HepG2 (cell line): ENCODE measurements around the gene TCF20. TPM values are rescaled to one million over a fixed set of nuclear protein-coding genes. Genes with fewer than 3 reads are reported as not detected.

Experiments
- ARNTL ChIP-seq: sonication (generic); formaldehyde crosslinking; IDR thresholded peaks from 2 replicates; pipeline ENCODE4 v1.4.0; 2020; ENCODE audit warnings: mild to moderate bottlenecking, missing genetic modification reagents
- ATF2 ChIP-seq: sonication (generic); formaldehyde crosslinking; IDR thresholded peaks from 2 replicates; pipeline ENCODE4 v1.4.0; 2020; ENCODE audit warnings: missing genetic modification reagents
- BRCA1 ChIP-seq: sonication (generic); formaldehyde crosslinking; IDR thresholded peaks from 2 replicates; pipeline ENCODE4 v1.4.0; 2020; ENCODE audit warnings: missing genetic modification reagents
- FOXP1 ChIP-seq, 2 experiments: fragments of 450-650 bp in 1 of 2; IDR thresholded peaks; 2 replicates each; pipeline ENCODE4 v1.6.1; 2017 to 2018; ENCODE audit warnings: antibody characterized with exemption in 1 of 2
- KDM1A ChIP-seq: IDR thresholded peaks from 2 replicates; pipeline ENCODE4 v1.6.1; 2016; ENCODE audit warnings: missing compliant biosample characterization
- PHF21A ChIP-seq: sonication (generic); formaldehyde crosslinking; IDR thresholded peaks from 2 replicates; pipeline ENCODE4 v1.5.0; 2020; ENCODE audit warnings: mild to moderate bottlenecking, missing genetic modification reagents
- RBAK ChIP-seq: sonication (generic); formaldehyde crosslinking; IDR thresholded peaks from 2 replicates; pipeline ENCODE4 v1.5.1; 2020; ENCODE audit warnings: mild to moderate bottlenecking, missing genetic modification reagents
- RFXANK ChIP-seq: IDR thresholded peaks from 2 replicates; pipeline ENCODE4 v1.6.1; 2016
- SNAI1 ChIP-seq: sonication (generic); formaldehyde crosslinking; IDR thresholded peaks from 2 replicates; pipeline ENCODE4 v1.5.0; 2020; ENCODE audit warnings: mild to moderate bottlenecking, missing genetic modification reagents, borderline replicate concordance
- ZNF12 ChIP-seq: sonication (generic); formaldehyde crosslinking; IDR thresholded peaks from 2 replicates; pipeline ENCODE4 v1.5.0; 2020; ENCODE audit warnings: missing genetic modification reagents
- ZNF264 ChIP-seq: sonication (generic); formaldehyde crosslinking; IDR thresholded peaks from 2 replicates; pipeline ENCODE4 v1.4.0; 2020; ENCODE audit warnings: missing genetic modification reagents
- ZNF710 ChIP-seq: sonication (generic); formaldehyde crosslinking; IDR thresholded peaks from 2 replicates; pipeline ENCODE4 v1.5.0; 2020; ENCODE audit warnings: mild to moderate bottlenecking, missing genetic modification reagents, borderline replicate concordance
- polyA plus RNA-seq, 8 experiments: library from polyadenylated mRNA; depleted of rRNA in 3 of 8; stranded (reverse) in 7 of 8; unstranded in 1 of 8; fragments of >200 nt; fragmentation: Illumina TruSeq in 4 of 8; extraction: Trizol in 4 of 8; gene quantifications; 2 replicates each; pipeline versions ENCODE4 v1.2.1 to v1.2.3, GENCODE V29; 2011 to 2016; ENCODE audit warnings: low read depth in 4 of 8, missing spikeins in 1 of 8, mixed read lengths in 1 of 8; ENCODE audit not compliant: insufficient read depth in 1 of 8
- total RNA-seq, 5 experiments: library from RNA; depleted of rRNA; stranded (reverse); fragments of >200 nt; fragmentation: Illumina TruSeq; extraction: Trizol; gene quantifications; 2 replicates each; pipeline ENCODE4 v1.2.3, GENCODE V29; 2016; ENCODE audit warnings: low read depth in 1 of 5
- TF ChIP-seq, protein P1 (sequence below): sonication (generic); formaldehyde crosslinking; conservative IDR thresholded peaks from 2 replicates; pipeline ENCODE4 v1.8.0; 2022; ENCODE audit warnings: mild to moderate bottlenecking, moderate library complexity, missing genetic modification reagents
- TF ChIP-seq, protein P2 (sequence below): sonication (generic); formaldehyde crosslinking; IDR thresholded peaks from 2 replicates; pipeline ENCODE4 v1.5.1; 2020; ENCODE audit warnings: mild to moderate bottlenecking, missing genetic modification reagents, borderline replicate concordance
- TF ChIP-seq, protein P3 (sequence below): sonication (generic); formaldehyde crosslinking; IDR thresholded peaks from 2 replicates; pipeline ENCODE4 v1.4.0; 2020; ENCODE audit warnings: low read depth, mild to moderate bottlenecking, missing genetic modification reagents
- TF ChIP-seq, protein P4 (sequence below): sonication (generic); formaldehyde crosslinking; IDR thresholded peaks from 2 replicates; pipeline ENCODE4 v1.8.1; 2023; ENCODE audit warnings: missing genetic modification reagents, mild to moderate bottlenecking, borderline replicate concordance
- TF ChIP-seq, protein P5 (sequence below): sonication (generic); formaldehyde crosslinking; IDR thresholded peaks from 2 replicates; pipeline ENCODE4 v1.5.0; 2020; ENCODE audit warnings: missing genetic modification reagents

Gene TCF20
- total and polyA plus RNA-seq, 2 of the 13 experiments (the other 11 are each of a cell fraction or from before 2014, with no cell fraction given), result 12.8 to 23.7 TPM

GRCh38 chr22:42313804-42314581, 43.5 kb upstream of the TCF20 start (continued):
- TF ChIP-seq ATF2 (CRISPR knock-in tag) (no peak; the same call in 1 of the 2 replicates), RBAK (CRISPR knock-in tag) (0 out of 2 replicates have a peak, but pooled peaks have one; percentile 56), BRCA1 (CRISPR knock-in tag) (peak; percentile 68; the same call in 1 of the 2 replicates), ZNF264 (CRISPR knock-in tag) (peak; percentile 42; the same call in 1 of the 2 replicates), KDM1A (CRISPR knock-in tag) (peak; percentile 84), PHF21A (CRISPR knock-in tag) (peak; percentile 97), ZNF12 (peak; percentile 82), FOXP1 (IDR thresholded peaks at IDR 0.05) (no peak), FOXP1 (CRISPR knock-in tag; IDR thresholded peaks at IDR 0.05) (peak; percentile 66; the same call in 1 of the 2 replicates), ZNF710 (CRISPR knock-in tag) (peak; percentile 82), SNAI1 (CRISPR knock-in tag) (0 out of 2 replicates have a peak, but pooled peaks have one; percentile 51), ARNTL (CRISPR knock-in tag) (peak; percentile 71), RFXANK (CRISPR knock-in tag) (no peak)
- TF ChIP-seq, protein P1, sequence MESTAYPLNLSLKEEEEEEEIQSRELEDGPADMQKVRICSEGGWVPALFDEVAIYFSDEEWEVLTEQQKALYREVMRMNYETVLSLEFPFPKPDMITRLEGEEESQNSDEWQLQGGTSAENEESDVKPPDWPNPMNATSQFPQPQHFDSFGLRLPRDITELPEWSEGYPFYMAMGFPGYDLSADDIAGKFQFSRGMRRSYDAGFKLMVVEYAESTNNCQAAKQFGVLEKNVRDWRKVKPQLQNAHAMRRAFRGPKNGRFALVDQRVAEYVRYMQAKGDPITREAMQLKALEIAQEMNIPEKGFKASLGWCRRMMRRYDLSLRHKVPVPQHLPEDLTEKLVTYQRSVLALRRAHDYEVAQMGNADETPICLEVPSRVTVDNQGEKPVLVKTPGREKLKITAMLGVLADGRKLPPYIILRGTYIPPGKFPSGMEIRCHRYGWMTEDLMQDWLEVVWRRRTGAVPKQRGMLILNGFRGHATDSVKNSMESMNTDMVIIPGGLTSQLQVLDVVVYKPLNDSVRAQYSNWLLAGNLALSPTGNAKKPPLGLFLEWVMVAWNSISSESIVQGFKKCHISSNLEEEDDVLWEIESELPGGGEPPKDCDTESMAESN, result peak; percentile 74
- TF ChIP-seq, protein P2, sequence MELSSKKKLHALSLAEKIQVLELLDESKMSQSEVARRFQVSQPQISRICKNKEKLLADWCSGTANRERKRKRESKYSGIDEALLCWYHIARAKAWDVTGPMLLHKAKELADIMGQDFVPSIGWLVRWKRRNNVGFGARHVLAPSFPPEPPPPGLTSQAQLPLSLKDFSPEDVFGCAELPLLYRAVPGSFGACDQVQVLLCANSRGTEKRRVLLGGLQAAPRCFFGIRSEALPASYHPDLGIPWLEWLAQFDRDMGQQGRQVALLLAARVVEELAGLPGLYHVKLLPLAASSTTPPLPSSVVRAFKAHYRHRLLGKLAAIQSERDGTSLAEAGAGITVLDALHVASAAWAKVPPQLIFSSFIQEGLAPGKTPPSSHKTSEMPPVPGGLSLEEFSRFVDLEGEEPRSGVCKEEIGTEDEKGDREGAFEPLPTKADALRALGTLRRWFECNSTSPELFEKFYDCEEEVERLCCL, result no peak
- TF ChIP-seq, protein P3, sequence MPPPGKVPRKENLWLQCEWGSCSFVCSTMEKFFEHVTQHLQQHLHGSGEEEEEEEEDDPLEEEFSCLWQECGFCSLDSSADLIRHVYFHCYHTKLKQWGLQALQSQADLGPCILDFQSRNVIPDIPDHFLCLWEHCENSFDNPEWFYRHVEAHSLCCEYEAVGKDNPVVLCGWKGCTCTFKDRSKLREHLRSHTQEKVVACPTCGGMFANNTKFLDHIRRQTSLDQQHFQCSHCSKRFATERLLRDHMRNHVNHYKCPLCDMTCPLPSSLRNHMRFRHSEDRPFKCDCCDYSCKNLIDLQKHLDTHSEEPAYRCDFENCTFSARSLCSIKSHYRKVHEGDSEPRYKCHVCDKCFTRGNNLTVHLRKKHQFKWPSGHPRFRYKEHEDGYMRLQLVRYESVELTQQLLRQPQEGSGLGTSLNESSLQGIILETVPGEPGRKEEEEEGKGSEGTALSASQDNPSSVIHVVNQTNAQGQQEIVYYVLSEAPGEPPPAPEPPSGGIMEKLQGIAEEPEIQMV (CRISPR knock-in tag), result peak; percentile 66; the same call in 1 of the 2 replicates
- TF ChIP-seq, protein P4, sequence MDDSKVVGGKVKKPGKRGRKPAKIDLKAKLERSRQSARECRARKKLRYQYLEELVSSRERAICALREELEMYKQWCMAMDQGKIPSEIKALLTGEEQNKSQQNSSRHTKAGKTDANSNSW (CRISPR knock-in tag), result no peak
- TF ChIP-seq, protein P5, sequence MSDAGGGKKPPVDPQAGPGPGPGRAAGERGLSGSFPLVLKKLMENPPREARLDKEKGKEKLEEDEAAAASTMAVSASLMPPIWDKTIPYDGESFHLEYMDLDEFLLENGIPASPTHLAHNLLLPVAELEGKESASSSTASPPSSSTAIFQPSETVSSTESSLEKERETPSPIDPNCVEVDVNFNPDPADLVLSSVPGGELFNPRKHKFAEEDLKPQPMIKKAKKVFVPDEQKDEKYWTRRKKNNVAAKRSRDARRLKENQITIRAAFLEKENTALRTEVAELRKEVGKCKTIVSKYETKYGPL, result no peak
